Measurements from ENCODE around the gene FBXL19. TPM values are rescaled to one million over a fixed set of nuclear protein-coding genes. Genes with fewer than 3 reads are reported as not detected.
"Not testable (repeated sequence)": the region's sequence is repeated elsewhere in the genome, so short reads cannot be mapped to it uniquely, and the experiment has no call there.

The FBXL19 gene
- total RNA-seq, 2 experiments from 2014 or later, result 16.1 to 34.8 TPM

DNA sequence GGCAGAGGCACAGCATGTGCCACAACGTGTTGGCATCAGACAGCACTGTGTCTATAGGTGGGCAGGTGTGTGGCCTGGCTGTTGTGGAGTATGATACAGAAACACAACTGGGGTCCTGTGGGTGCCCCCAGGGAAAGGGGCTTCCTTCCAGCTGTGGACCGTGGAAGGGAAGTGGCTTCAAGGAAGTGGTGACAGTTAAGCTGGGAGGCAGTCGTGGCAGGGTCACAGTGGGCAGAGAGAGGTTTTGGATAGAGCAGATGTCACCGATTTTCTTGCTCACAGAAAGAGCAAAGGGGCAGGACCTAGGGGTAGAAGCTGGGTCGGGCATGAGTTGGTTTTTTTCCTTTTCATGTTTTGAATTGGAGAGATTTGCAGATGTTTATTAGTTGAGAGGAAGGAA, 14.3 kb downstream of the FBXL19 start:
- Histone ChIP-seq H3K79me2 (ENCODE audit: insufficient read depth, low read depth, low read length) (no peaks in the 10 kb centered on the region), H3K9me2 (ENCODE audit: insufficient read depth, low read length) (no peaks in the 10 kb centered on the region), H3K36me3 (ENCODE audit: insufficient read depth, low read length) (peaks cover 15% of the 10 kb centered on the region; the same call in 1 of the 2 replicates), H2AFZ (ENCODE audit: low read length) (no peak overlapping the region), H3K4me2 (ENCODE audit: low read length) (no peak overlapping the region), H3K4me3 (ENCODE audit: low read depth, low read length, poor library complexity, severe bottlenecking) (no peak overlapping the region), H3K27ac (ENCODE audit: low read depth, low read length, poor library complexity, severe bottlenecking) (no peak overlapping the region), H3K4me1 (ENCODE audit: insufficient read depth, low read length, poor library complexity, severe bottlenecking) (peaks cover 13% of the 10 kb centered on the region), H3K9me3 (ENCODE audit: low read length) (no peaks in the 10 kb centered on the region), H4K20me1 (ENCODE audit: insufficient read depth, low read length) (no peaks in the 10 kb centered on the region)
- TF ChIP-seq EZH2phosphoT487 (IDR thresholded peaks at IDR 0.05; ENCODE audit: borderline replicate concordance, low read depth, low read length), result no peak
- TF ChIP-seq, protein P1, sequence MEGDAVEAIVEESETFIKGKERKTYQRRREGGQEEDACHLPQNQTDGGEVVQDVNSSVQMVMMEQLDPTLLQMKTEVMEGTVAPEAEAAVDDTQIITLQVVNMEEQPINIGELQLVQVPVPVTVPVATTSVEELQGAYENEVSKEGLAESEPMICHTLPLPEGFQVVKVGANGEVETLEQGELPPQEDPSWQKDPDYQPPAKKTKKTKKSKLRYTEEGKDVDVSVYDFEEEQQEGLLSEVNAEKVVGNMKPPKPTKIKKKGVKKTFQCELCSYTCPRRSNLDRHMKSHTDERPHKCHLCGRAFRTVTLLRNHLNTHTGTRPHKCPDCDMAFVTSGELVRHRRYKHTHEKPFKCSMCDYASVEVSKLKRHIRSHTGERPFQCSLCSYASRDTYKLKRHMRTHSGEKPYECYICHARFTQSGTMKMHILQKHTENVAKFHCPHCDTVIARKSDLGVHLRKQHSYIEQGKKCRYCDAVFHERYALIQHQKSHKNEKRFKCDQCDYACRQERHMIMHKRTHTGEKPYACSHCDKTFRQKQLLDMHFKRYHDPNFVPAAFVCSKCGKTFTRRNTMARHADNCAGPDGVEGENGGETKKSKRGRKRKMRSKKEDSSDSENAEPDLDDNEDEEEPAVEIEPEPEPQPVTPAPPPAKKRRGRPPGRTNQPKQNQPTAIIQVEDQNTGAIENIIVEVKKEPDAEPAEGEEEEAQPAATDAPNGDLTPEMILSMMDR (conservative IDR thresholded peaks at IDR 0.05; ENCODE audit: low read length), result no peak
- DNase-seq (ENCODE audit: low spot score), result no peak
- ChIA-PET CTCF (ENCODE audit: unreplicated experiment) (no interaction called here), POLR2A (interaction anchor here (1.1 kb wide), 1 partner anchor 11 kb away, joined by 3 read pairs; no protein-coding TSS in a partner anchor)
- intact Hi-C loops (cut with micrococcal nuclease; ENCODE audit: unreplicated experiment), result no loop called here
- BruUV-seq (replicated peaks), result no TSS peak

DNA sequence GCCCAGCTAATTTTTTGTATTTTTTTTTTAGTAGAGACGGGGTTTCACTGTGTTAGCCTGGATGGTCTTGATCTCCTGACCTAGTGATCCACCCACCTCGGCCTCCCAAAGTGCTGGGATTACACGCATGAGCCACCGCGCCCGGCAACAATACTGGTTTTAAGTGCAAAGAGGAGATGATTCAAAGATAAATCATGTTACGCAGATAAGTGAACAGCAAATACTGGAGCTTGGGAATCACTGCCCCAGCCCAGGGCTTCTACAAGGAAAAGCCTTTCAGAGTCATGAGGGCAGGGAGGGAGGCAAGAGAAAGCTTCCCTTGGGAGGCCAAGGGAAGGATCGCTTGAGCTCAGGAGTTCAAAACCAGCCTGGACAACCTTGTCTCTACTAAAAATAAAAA, 16.2 kb downstream of the FBXL19 start:
- POLR2A ChIA-PET, result interaction anchor here (1.8 kb wide), 1 partner anchor 12 kb away, joined by 5 read pairs; no protein-coding TSS in a partner anchor
- H3K27ac ChIP-seq (ENCODE audit: low read depth, low read length, poor library complexity, severe bottlenecking); intact Hi-C loops (cut with micrococcal nuclease; ENCODE audit: unreplicated experiment); H4K20me1 ChIP-seq (ENCODE audit: insufficient read depth, low read length); H2AFZ ChIP-seq (ENCODE audit: low read length); H3K9me3 ChIP-seq (ENCODE audit: low read length); H3K9me2 ChIP-seq (ENCODE audit: insufficient read depth, low read length); BruUV-seq (replicated peaks); H3K4me2 ChIP-seq (ENCODE audit: low read length); CTCF ChIA-PET (ENCODE audit: unreplicated experiment); DNase-seq (ENCODE audit: low spot score); H3K4me3 ChIP-seq (ENCODE audit: low read depth, low read length, poor library complexity, severe bottlenecking); H3K79me2 ChIP-seq (ENCODE audit: insufficient read depth, low read depth, low read length): not testable (repeated sequence)
- Histone ChIP-seq H3K4me1 (ENCODE audit: insufficient read depth, low read length, poor library complexity, severe bottlenecking) (peaks cover 13% of the 10 kb centered on the region), H3K36me3 (ENCODE audit: insufficient read depth, low read length) (peaks cover 28% of the 10 kb centered on the region)

DNA sequence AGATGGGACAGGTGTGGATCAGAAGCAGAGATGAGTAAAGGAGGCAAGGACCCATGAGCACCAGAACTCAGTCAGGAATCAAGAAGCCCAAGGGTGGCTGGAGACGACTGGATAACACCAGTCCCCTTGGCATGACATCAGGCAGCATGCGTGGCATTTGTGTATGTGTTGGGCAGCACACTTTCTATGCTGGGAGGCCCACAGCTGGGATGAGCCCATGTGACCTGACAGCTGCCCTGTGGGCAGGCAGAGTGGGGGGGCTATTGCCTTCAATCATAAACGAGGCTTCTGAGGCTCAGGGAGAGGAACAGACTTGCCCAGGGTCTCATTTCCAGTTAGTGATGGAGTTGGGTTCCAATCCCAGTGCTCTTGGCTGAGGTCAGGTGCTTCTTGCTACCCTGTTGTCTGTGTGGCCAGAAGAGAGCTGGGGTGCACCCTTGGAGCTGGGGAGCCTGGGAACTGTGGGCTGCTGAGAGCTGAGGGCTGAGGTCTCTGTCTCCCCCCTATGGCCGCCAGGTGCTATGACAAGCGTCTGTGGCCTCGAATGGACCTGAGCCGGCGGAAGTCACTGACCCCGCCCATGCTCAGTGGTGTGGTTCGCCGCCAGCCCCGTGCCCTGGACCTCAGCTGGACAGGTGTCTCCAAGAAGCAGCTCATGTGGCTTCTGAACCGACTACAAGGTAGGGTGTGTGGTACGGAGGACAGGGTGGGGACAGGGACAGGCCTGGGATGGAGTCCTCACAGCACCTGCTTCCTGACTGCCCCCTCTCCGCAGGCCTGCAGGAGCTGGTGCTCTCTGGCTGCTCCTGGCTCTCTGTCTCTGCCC, 18.4 kb downstream of the FBXL19 start:
- no peaks in the 10 kb centered on the region for H3K9me2 ChIP-seq (ENCODE audit: insufficient read depth, low read length)
- H3K4me3 ChIP-seq (ENCODE audit: low read depth, low read length, poor library complexity, severe bottlenecking), result no peak overlapping the region
- H3K36me3 ChIP-seq (ENCODE audit: insufficient read depth, low read length), result peaks cover 29% of the 10 kb centered on the region
- no peak overlapping the region for H2AFZ ChIP-seq (ENCODE audit: low read length)
- peak; percentile 74 for DNase-seq (ENCODE audit: low spot score)
- no TSS peak for BruUV-seq (replicated peaks)
- H4K20me1 ChIP-seq (ENCODE audit: insufficient read depth, low read length), result no peaks in the 10 kb centered on the region
- CTCF ChIA-PET (ENCODE audit: unreplicated experiment), result interaction anchor here (0.8 to 1.4 kb wide), 5 partner anchors 10 to 193 kb away, joined by 3 to 5 read pairs (median 3); partner anchors contain the start of gene PHKG2
- H3K27ac ChIP-seq (ENCODE audit: low read depth, low read length, poor library complexity, severe bottlenecking), result no peak overlapping the region
- peaks cover 13% of the 10 kb centered on the region for H3K4me1 ChIP-seq (ENCODE audit: insufficient read depth, low read length, poor library complexity, severe bottlenecking)
- no peaks in the 10 kb centered on the region for H3K79me2 ChIP-seq (ENCODE audit: insufficient read depth, low read depth, low read length)
- intact Hi-C loops (cut with micrococcal nuclease; ENCODE audit: unreplicated experiment), result loop anchor here (1.0 kb wide), 1 partner anchor 98 kb away; no protein-coding TSS in a partner anchor
- no peaks in the 10 kb centered on the region for H3K9me3 ChIP-seq (ENCODE audit: low read length)
- POLR2A ChIA-PET, result interaction anchor here (0.9 kb wide), 1 partner anchor 10 kb away, joined by 3 read pairs; no protein-coding TSS in a partner anchor
- TF ChIP-seq, protein P1 (conservative IDR thresholded peaks at IDR 0.05; ENCODE audit: low read length), result peak; percentile 92
- no peak for TF ChIP-seq EZH2phosphoT487 (IDR thresholded peaks at IDR 0.05; ENCODE audit: borderline replicate concordance, low read depth, low read length)
- H3K4me2 ChIP-seq (ENCODE audit: low read length), result peak overlapping the region; percentile 18; the same call in 1 of the 2 replicates

All from OCI-LY7 (cell line).